K562 (cell line): ENCODE results near the gene RAD50. TPM values are rescaled to one million over a fixed set of nuclear protein-coding genes. Genes with fewer than 3 reads are reported as not detected.
A peak's percentile ranks its signal among the peaks of the same experiment; 100 is the strongest.

ENCODE experiments used
- ATAC-seq: fragments of 200-7000 bp; cut with Tn5 transposase; 3 replicates; pipeline ENCODE4 v1.9.1; 2020; ENCODE audit warnings: moderate library complexity
- BruUV-seq: library from RNA; stranded (reverse); fragments of 400-500 nt; replicated peaks from 2 replicates; lab custom pipeline; 2021; lab: Mats Ljungman, UMichigan
- CTCF ChIA-PET: fragments of 300-600 bp; formaldehyde crosslinking; extraction: SDS; loops from one replicate; lab custom pipeline; 2021; ENCODE audit warnings: low intra/inter-chr PET ratio; lab: Yijun Ruan, JAX
- POLR2A ChIA-PET: fragments of 300-600, 350-650 bp; sonication (Branson Sonifier 250); formaldehyde crosslinking; extraction: SDS; loops from one replicate; lab custom pipeline; 2021; ENCODE audit warnings: antibody characterized with exemption, inconsistent platforms; lab: Yijun Ruan, JAX
- DNase-seq, 4 experiments: peaks; one replicate each; pipeline versions ENCODE4 v3.0.0 to v3.0.0-alpha.2; 2011 to 2018; ENCODE audit warnings: low spot score in 3 of 4, mixed read lengths in 3 of 4; ENCODE audit errors: extremely low read depth in 1 of 4
- FAIRE-seq: peaks from 2 replicates; lab custom pipeline; 2011; peaks lifted over from hg19 to GRCh38; lab: Jason Lieb, UNC
- H2AFZ ChIP-seq: 2 replicates; pipeline ENCODE4 v1.6.0; 2011; ENCODE audit warnings: low read depth, low read length, control low read depth, inconsistent platforms
- H3K27ac ChIP-seq: fragments of 200-600 bp; 3 replicates; pipeline ENCODE4 v1.8.0; 2011; ENCODE audit warnings: low read depth, mild to moderate bottlenecking, control low read depth, inconsistent platforms, low read length, moderate library complexity, mixed read lengths; ENCODE audit errors: extremely low read depth
- H3K27me3 ChIP-seq, 2 experiments: fragments of 300-600 bp in 1 of 2; 2 replicates in 1 of 2; 3 replicates in 1 of 2; pipeline versions ENCODE4 v1.6.0 to v1.8.0; 2011; ENCODE audit warnings: inconsistent platforms in 2 of 2, low read length in 2 of 2, mild to moderate bottlenecking in 1 of 2, mixed read lengths in 1 of 2, moderate library complexity in 1 of 2; ENCODE audit not compliant: control insufficient read depth in 2 of 2, insufficient read depth in 2 of 2
- H3K36me3 ChIP-seq: fragments of 300-600 bp; 3 replicates; pipeline ENCODE4 v1.8.0; 2011; ENCODE audit warnings: mild to moderate bottlenecking, low read length, inconsistent platforms; ENCODE audit not compliant: control insufficient read depth, insufficient read depth
- H3K4me1 ChIP-seq, 2 experiments: fragments of 200-600 bp in 1 of 2; replicated peaks in 1 of 2; 2 replicates in 1 of 2; 3 replicates in 1 of 2; pipeline versions ENCODE4 v1.5.1 to v1.8.0; 2011; ENCODE audit warnings: inconsistent platforms in 2 of 2, low read length in 2 of 2, mild to moderate bottlenecking in 1 of 2, mixed read lengths in 1 of 2, moderate library complexity in 1 of 2; ENCODE audit not compliant: control insufficient read depth in 2 of 2, insufficient read depth in 2 of 2
- H3K4me2 ChIP-seq: 2 replicates; pipeline ENCODE4 v1.6.1; 2011; ENCODE audit warnings: low read length, control low read depth, inconsistent platforms, mixed read lengths; ENCODE audit not compliant: insufficient read depth
- H3K4me3 ChIP-seq: fragments of 200-600 bp; sonication (generic), shearing (Covaris generic); 2 replicates; pipeline ENCODE4 v1.5.1; 2016; ENCODE audit warnings: control low read depth, inconsistent platforms
- H3K79me2 ChIP-seq: fragments of 200-600 bp; 3 replicates; pipeline ENCODE4 v1.8.0; 2011; ENCODE audit warnings: low read length, inconsistent platforms; ENCODE audit not compliant: control insufficient read depth, insufficient read depth
- H3K9ac ChIP-seq, 2 experiments: 2 replicates each; pipeline versions ENCODE4 v1.6.0 to v1.6.1; 2011; ENCODE audit warnings: low read depth in 2 of 2, low read length in 2 of 2, control low read depth in 1 of 2, inconsistent platforms in 1 of 2, mild to moderate bottlenecking in 1 of 2, mixed read lengths in 1 of 2; ENCODE audit not compliant: insufficient read depth in 1 of 2
- H3K9me1 ChIP-seq: one replicate; pipeline ENCODE4 v1.6.0; 2011; ENCODE audit warnings: inconsistent platforms, mild to moderate bottlenecking, low read length, moderate library complexity; ENCODE audit not compliant: control insufficient read depth, insufficient read depth
- H3K9me3 ChIP-seq: replicated peaks from 2 replicates; pipeline ENCODE4 v1.5.1; 2011; ENCODE audit warnings: low read depth, low read length, inconsistent platforms; ENCODE audit not compliant: control insufficient read depth, insufficient read depth
- H4K20me1 ChIP-seq: replicated peaks from 2 replicates; pipeline ENCODE4 v1.6.1; 2011; ENCODE audit warnings: low read length, inconsistent platforms, mixed read lengths; ENCODE audit not compliant: control insufficient read depth, insufficient read depth
- BHLHE40 ChIP-seq: IDR thresholded peaks from 2 replicates; pipeline ENCODE4 v1.6.1; 2011; ENCODE audit warnings: low read length, improper control_type of control experiment
- BMI1 ChIP-seq: fragments of 150-350 bp; IDR thresholded peaks from 2 replicates; pipeline ENCODE4 v1.6.1; 2014; ENCODE audit warnings: low read length
- HBP1 ChIP-seq: fragments of 450-650 bp; formaldehyde crosslinking; IDR thresholded peaks from 2 replicates; pipeline ENCODE4 v1.4.0; 2022; ENCODE audit warnings: missing genetic modification characterization
- MNT ChIP-seq, 2 experiments: fragments of 450-650 bp; conservative IDR thresholded peaks; 2 replicates each; pipeline ENCODE4 v1.6.1; 2017; ENCODE audit warnings: mild to moderate bottlenecking in 2 of 2, moderate library complexity in 2 of 2
- MTA3 ChIP-seq: fragments of 450-650 bp; formaldehyde crosslinking; IDR thresholded peaks from 2 replicates; pipeline ENCODE4 v1.6.1; 2017; ENCODE audit warnings: mild to moderate bottlenecking, borderline replicate concordance
- NR2C2 ChIP-seq, 2 experiments: fragments of 200-800 bp in 1 of 2; sonication (Bioruptor generic) in 1 of 2; sonication (generic) in 1 of 2; formaldehyde crosslinking in 1 of 2; IDR thresholded peaks; 2 replicates each; pipeline versions ENCODE4 v1.6.1 to v1.8.0; 2016 to 2022; ENCODE audit warnings: mild to moderate bottlenecking in 1 of 2, missing compliant biosample characterization in 1 of 2, missing genetic modification characterization in 1 of 2, missing genetic modification reagents in 1 of 2
- POLR2B ChIP-seq: fragments of 450-650 bp; IDR thresholded peaks from 2 replicates; pipeline ENCODE4 v1.6.1; 2018; ENCODE audit warnings: low read depth; ENCODE audit not compliant: partially characterized antibody
- PPARD ChIP-seq: fragments of 250-450 bp; sonication (Bioruptor Pico); IDR thresholded peaks from 2 replicates; pipeline ENCODE4 v1.8.0; 2022; ENCODE audit warnings: inconsistent platforms, mild to moderate bottlenecking, moderate library complexity
- RBM25 ChIP-seq: fragments of 200-400 bp; formaldehyde crosslinking; IDR thresholded peaks from 2 replicates; pipeline ENCODE4 v1.6.1; 2018; ENCODE audit warnings: low read length, low read depth, moderate library complexity; ENCODE audit not compliant: severe bottlenecking
- TARDBP ChIP-seq: fragments of 450-650 bp; IDR thresholded peaks from 2 replicates; pipeline ENCODE4 v1.6.1; 2016
- ZBTB11 ChIP-seq, 3 experiments: fragments of 200-800 bp in 1 of 3; fragments of 250-450 bp in 1 of 3; fragments of 450-650 bp in 1 of 3; sonication (Bioruptor Pico) in 1 of 3; sonication (Bioruptor generic) in 1 of 3; formaldehyde crosslinking in 1 of 3; IDR thresholded peaks; 2 replicates each; pipeline versions ENCODE4 v1.6.1 to v1.8.0; 2016 to 2022; ENCODE audit warnings: mild to moderate bottlenecking in 2 of 3, missing genetic modification characterization in 2 of 3, missing compliant biosample characterization in 1 of 3, moderate library complexity in 1 of 3
- ZBTB17 ChIP-seq: fragments of 450-650 bp; formaldehyde crosslinking; IDR thresholded peaks from 2 replicates; pipeline ENCODE4 v1.4.0; 2020; ENCODE audit warnings: mild to moderate bottlenecking
- ZNF431 ChIP-seq: sonication (generic); formaldehyde crosslinking; IDR thresholded peaks from 2 replicates; pipeline ENCODE4 v1.8.0; 2022; ENCODE audit warnings: mild to moderate bottlenecking, missing genetic modification reagents
- WGBS: fragments of 100-300 bp; shearing (Covaris generic); methylation state at CpG from one replicate; pipeline ENCODE4 v1.1.6; 2016; ENCODE audit warnings: low coverage, mixed read lengths; ENCODE audit not compliant: insufficient coverage; ENCODE audit errors: missing lambda C conversion rate; 5-methylcytosine and 5-hydroxymethylcytosine counted together
- in situ Hi-C: fragments of 300-500 bp; cut with MboI; formaldehyde crosslinking; loops from 4 replicates; pipeline ENCODE4 v1.15.0; 2018; ENCODE audit warnings: inconsistent platforms, mixed read lengths
- intact Hi-C: fragments of 100-400 bp; cut with micrococcal nuclease; formaldehyde crosslinking; loops from 2 replicates; pipeline ENCODE4 v1.14.2; 2022
- polyA plus RNA-seq, 8 experiments: library from polyadenylated mRNA; depleted of rRNA in 4 of 8; stranded (reverse) in 5 of 8; unstranded in 3 of 8; fragments of >200 nt; fragmentation: Nextera tagmentation in 2 of 8; fragmentation: Illumina TruSeq in 1 of 8; extraction: Ambion mirVana in 2 of 8; extraction: Trizol in 1 of 8; gene quantifications; 2 replicates each; pipeline versions ENCODE4 v1.2.1 to v1.2.3, GENCODE V29; 2011 to 2014; ENCODE audit warnings: inconsistent platforms in 1 of 8, missing spikeins in 1 of 8
- total RNA-seq, 7 experiments: library from RNA; depleted of rRNA in 6 of 7; stranded (reverse); fragments of >200 nt in 6 of 7; fragmentation: Illumina TruSeq in 2 of 7; extraction: Trizol in 2 of 7; gene quantifications; 2 replicates each; pipeline versions ENCODE4 v1.2.1 to v1.2.3, GENCODE V29; 2011 to 2021; ENCODE audit warnings: low replicate concordance in 1 of 7

The RAD50 gene
- total and polyA plus RNA-seq, 9 of the 15 experiments (the other 6 are each of a cell fraction or from before 2014, with no cell fraction given): 15.3 to 74.2 (median 44.1) TPM

- Histone ChIP-seq H3K79me2 (no peaks in the 10 kb centered on the region), H3K36me3 (no peaks in the 10 kb centered on the region), H3K27me3 (no peaks in the 10 kb centered on the region), H2AFZ (peak overlapping the region; percentile 47; the same call in 1 of the 2 replicates), H3K4me2 (no peak overlapping the region), H3K27ac (no peak overlapping the region), H4K20me1 (no peaks in the 10 kb centered on the region), H3K4me1 (no peaks in the 10 kb centered on the region; a peak in 2 of 5 replicates), H3K4me3 (no peak overlapping the region), H3K9ac (no peak overlapping the region), H3K9me1 (no peaks in the 10 kb centered on the region), H3K9me3 (no peaks in the 10 kb centered on the region)
- FAIRE-seq (peak; percentile 29), ATAC-seq (peak; percentile 60), DNase-seq (peak; percentile 28 to 45 (median 33))
- no TSS peak for BruUV-seq
- CTCF ChIA-PET: no interaction called here
- in situ Hi-C loops (no loop called here), intact Hi-C loops (no loop called here)
- POLR2A ChIA-PET: interaction anchor here (0.6 to 0.7 kb wide), 2 partner anchors 124 to 253 kb away, joined by 3 to 4 read pairs; no protein-coding TSS in a partner anchor
- 17% methylated on average over 4 of the region's 4 CpGs for WGBS
- TF ChIP-seq ZBTB17 (CRISPR knock-in tag) (no peak), HBP1 (CRISPR knock-in tag) (no peak), ZNF431 (CRISPR knock-in tag) (no peak), TARDBP (no peak), BMI1 (no peak), NR2C2 (CRISPR knock-in tag; IDR thresholded peaks at IDR 0.05) (no peak), NR2C2 (tag; IDR thresholded peaks at IDR 0.05) (peak; percentile 85), POLR2B (no peak), MTA3 (no peak), BHLHE40 (no peak), RBM25 (no peak), ZBTB11 (CRISPR knock-in tag; IDR thresholded peaks at IDR 0.05) (no peak), PPARD (CRISPR knock-in tag) (no peak), MNT (conservative IDR thresholded peaks at IDR 0.05) (peak; percentile 80 to 84)
These were observed 17.1 kb upstream of the RAD50 start for GRCh38 chr5:132539716-132540115.
